SK-N-MC (cell line): ENCODE data around the gene TP53TG3B.
"Not testable (repeated sequence)": the region's sequence is repeated elsewhere in the genome, so short reads cannot be mapped to it uniquely, and the experiment has no call there.

Experiments
- EZH2 ChIP-seq: fragments of 200-600 bp; sonication (generic); IDR thresholded peaks from one replicate; pipeline ENCODE4 v1.6.1; 2017; ENCODE audit warnings: antibody characterized with exemption
- POLR2AphosphoS5 ChIP-seq: IDR thresholded peaks from 2 replicates; pipeline ENCODE4 v1.6.1; 2012; ENCODE audit warnings: mild to moderate bottlenecking, low read depth, low read length, borderline replicate concordance

DNA sequence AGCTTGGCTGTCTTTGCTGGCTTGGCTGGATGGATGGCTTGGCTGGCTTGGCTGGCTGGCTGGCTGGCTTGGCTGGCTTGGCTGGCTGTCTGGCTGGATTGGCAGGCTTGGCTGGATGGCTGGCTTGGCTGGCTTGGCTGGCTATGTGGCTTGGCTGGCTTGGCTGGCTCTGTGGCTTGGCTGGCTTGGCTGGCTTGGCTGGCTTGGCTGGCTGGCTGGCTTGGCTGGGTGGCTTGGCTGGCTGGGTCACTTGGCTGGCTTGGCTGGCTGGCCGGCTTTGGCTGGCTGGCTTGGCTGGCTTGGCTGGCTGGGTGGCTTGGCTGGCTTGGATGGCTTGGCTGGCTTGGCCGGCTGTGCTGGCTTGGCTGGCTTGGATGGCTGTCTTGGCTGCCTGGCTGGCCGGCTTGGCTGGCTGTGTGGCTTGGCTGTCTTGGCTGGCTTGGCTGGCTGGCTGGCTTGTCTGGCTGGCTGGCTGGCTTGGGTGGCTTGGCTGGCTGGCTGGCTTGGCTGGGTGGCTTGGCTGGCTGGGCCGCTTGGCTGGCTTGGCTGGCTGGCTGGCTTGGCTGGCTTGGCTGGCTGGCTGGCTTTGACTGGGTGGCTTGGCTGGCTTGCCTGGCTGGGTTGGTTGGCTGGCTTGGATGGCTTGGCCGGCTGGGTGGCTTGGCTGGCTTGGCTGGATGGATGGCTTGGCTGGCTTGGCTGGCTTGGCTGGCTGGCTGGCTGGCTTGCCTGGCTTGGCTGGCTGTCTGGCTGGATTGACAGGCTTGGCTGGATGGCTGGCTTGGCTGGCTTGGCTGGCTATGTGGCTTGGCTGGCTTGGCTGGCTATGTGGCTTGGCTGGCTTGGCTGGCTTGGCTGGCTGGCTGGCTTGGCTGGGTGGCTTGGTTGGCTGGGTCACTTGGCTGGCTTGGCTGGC, 22.8 kb upstream of the TP53TG3B start:
- not testable (repeated sequence) for TF ChIP-seq EZH2, POLR2AphosphoS5
